IMR-90 (cell line): Measurements from ENCODE around the gene KRTAP4-2. TPM values are rescaled to one million over a fixed set of nuclear protein-coding genes. Genes with fewer than 3 reads are reported as not detected.

ENCODE experiments used
- ATAC-seq: fragments of 200-7000 bp; cut with Tn5 transposase; 2 replicates; pipeline ENCODE4 v1.9.1; 2020; ENCODE audit warnings: low read depth, mild to moderate bottlenecking, moderate library complexity
- BruUV-seq: library from RNA; stranded (reverse); fragments of 400-500 nt; replicated peaks from 2 replicates; lab custom pipeline; 2021; lab: Mats Ljungman, UMichigan
- CTCF ChIA-PET: fragments of 300-600 bp; formaldehyde crosslinking; extraction: SDS; loops from one replicate; lab custom pipeline; 2021; ENCODE audit warnings: antibody characterized with exemption; lab: Yijun Ruan, JAX
- POLR2A ChIA-PET: fragments of 300-600 bp; sonication (Branson Sonifier 250); formaldehyde crosslinking; loops from one replicate; lab custom pipeline; 2022; ENCODE audit warnings: antibody characterized with exemption; ENCODE audit not compliant: unreplicated experiment; lab: Charles Lee
- DNase-seq: peaks from one replicate; pipeline ENCODE4 v3.0.0; 2013
- H2AFZ ChIP-seq: replicated peaks from 2 replicates; pipeline ENCODE3; 2013; ENCODE audit warnings: low read length, mild to moderate bottlenecking; ENCODE audit not compliant: poor library complexity
- H2AK5ac ChIP-seq: 2 replicates; pipeline ENCODE4 v1.6.1; 2013; ENCODE audit warnings: low read depth, low read length, inconsistent platforms
- H2AK9ac ChIP-seq: replicated peaks from 2 replicates; pipeline ENCODE3; 2013; ENCODE audit warnings: mild to moderate bottlenecking, low read depth, low read length, moderate library complexity; ENCODE audit not compliant: poor library complexity
- H2BK120ac ChIP-seq: 2 replicates; pipeline ENCODE4 v1.6.1; 2013; ENCODE audit warnings: low read depth, low read length, inconsistent platforms
- H2BK15ac ChIP-seq: 3 replicates; pipeline ENCODE4 v1.6.1; 2013; ENCODE audit warnings: low read depth, low read length, inconsistent platforms
- H2BK20ac ChIP-seq: 2 replicates; pipeline ENCODE4 v1.6.1; 2013; ENCODE audit warnings: low read depth, mild to moderate bottlenecking, inconsistent platforms, low read length, moderate library complexity
- H2BK5ac ChIP-seq: 2 replicates; pipeline ENCODE4 v1.6.1; 2013; ENCODE audit warnings: mild to moderate bottlenecking, low read depth, low read length, inconsistent platforms; ENCODE audit not compliant: poor library complexity, severe bottlenecking
- H3K14ac ChIP-seq: replicated peaks from 2 replicates; pipeline ENCODE4 v1.6.1; 2013; ENCODE audit warnings: low read depth, low read length, inconsistent platforms
- H3K18ac ChIP-seq: 2 replicates; pipeline ENCODE4 v1.6.1; 2013; ENCODE audit warnings: low read depth, low read length, control low read depth
- H3K23ac ChIP-seq: 2 replicates; pipeline ENCODE4 v1.6.1; 2013; ENCODE audit warnings: low read depth, low read length, inconsistent platforms
- H3K27ac ChIP-seq: 2 replicates; pipeline ENCODE4 v1.5.1; 2013; ENCODE audit warnings: mild to moderate bottlenecking, control low read depth, low read length; ENCODE audit not compliant: insufficient read depth
- H3K27me3 ChIP-seq: 2 replicates; pipeline ENCODE4 v1.6.1; 2013; ENCODE audit warnings: low read length; ENCODE audit not compliant: control insufficient read depth, insufficient read depth
- H3K36me3 ChIP-seq: 2 replicates; pipeline ENCODE4 v1.6.1; 2013; ENCODE audit warnings: low read length, mixed read lengths; ENCODE audit not compliant: control insufficient read depth, insufficient read depth
- H3K4ac ChIP-seq: 2 replicates; pipeline ENCODE4 v1.6.1; 2013; ENCODE audit warnings: low read depth, low read length, inconsistent platforms
- H3K4me1 ChIP-seq: 2 replicates; pipeline ENCODE4 v1.6.1; 2013; ENCODE audit warnings: low read length, mixed read lengths; ENCODE audit not compliant: control insufficient read depth, insufficient read depth
- H3K4me2 ChIP-seq: 2 replicates; pipeline ENCODE4 v1.6.1; 2013; ENCODE audit warnings: low read depth, mild to moderate bottlenecking, control low read depth, low read length, moderate library complexity
- H3K4me3 ChIP-seq: 2 replicates; pipeline ENCODE4 v1.5.1; 2013; ENCODE audit warnings: low read depth, mild to moderate bottlenecking, control low read depth, low read length, moderate library complexity; ENCODE audit not compliant: insufficient read depth
- H3K56ac ChIP-seq: 2 replicates; pipeline ENCODE4 v1.6.1; 2013; ENCODE audit warnings: low read length, inconsistent platforms; ENCODE audit not compliant: insufficient read depth; ENCODE audit errors: extremely low read depth
- H3K79me1 ChIP-seq, 2 experiments: 2 replicates each; pipeline ENCODE4 v1.6.1; 2013; ENCODE audit warnings: low read length in 2 of 2, inconsistent platforms in 1 of 2, low read depth in 1 of 2
- H3K9ac ChIP-seq: 2 replicates; pipeline ENCODE4 v1.6.1; 2013; ENCODE audit warnings: low read depth, low read length, control low read depth
- H3K9me1 ChIP-seq: 2 replicates; pipeline ENCODE4 v1.6.1; 2013; ENCODE audit warnings: low read length, inconsistent platforms; ENCODE audit not compliant: insufficient read depth
- H3K9me3 ChIP-seq: 2 replicates; pipeline ENCODE4 v1.6.1; 2013; ENCODE audit warnings: low read length; ENCODE audit not compliant: control insufficient read depth, insufficient read depth
- H4K20me1 ChIP-seq: 2 replicates; pipeline ENCODE4 v1.6.1; 2013; ENCODE audit warnings: low read length, inconsistent platforms; ENCODE audit not compliant: insufficient read depth
- H4K5ac ChIP-seq: 2 replicates; pipeline ENCODE4 v1.6.1; 2013; ENCODE audit warnings: mild to moderate bottlenecking, low read depth, low read length, control low read depth
- H4K8ac ChIP-seq, 2 experiments: 2 replicates each; pipeline ENCODE4 v1.6.1; 2013; ENCODE audit warnings: low read depth in 2 of 2, low read length in 2 of 2, control low read depth in 1 of 2, inconsistent platforms in 1 of 2
- H4K91ac ChIP-seq: 2 replicates; pipeline ENCODE4 v1.6.1; 2013; ENCODE audit warnings: low read depth, low read length, inconsistent platforms; ENCODE audit not compliant: insufficient read depth
- CTCF ChIP-seq: conservative IDR thresholded peaks from 2 replicates; pipeline ENCODE4 v1.5.1; 2012; ENCODE audit warnings: mild to moderate bottlenecking, low read depth, low read length, improper control_type of control experiment
- ELK1 ChIP-seq: fragments of 150-350 bp; IDR thresholded peaks from 2 replicates; pipeline ENCODE4 v1.6.1; 2016; ENCODE audit warnings: low read depth, mild to moderate bottlenecking, low read length, moderate library complexity, borderline replicate concordance
- RAD21 ChIP-seq: IDR thresholded peaks from 2 replicates; pipeline ENCODE4 v1.6.1; 2012; ENCODE audit warnings: low read length, improper control_type of control experiment
- WGBS, 2 experiments: methylation state at CpG; one replicate each; pipeline versions ENCODE4 v1.1.5 to v1.1.7; 2013; ENCODE audit warnings: missing lambda C conversion rate in 2 of 2; ENCODE audit not compliant: insufficient read length in 1 of 2; ENCODE audit errors: extremely low coverage in 2 of 2; 5-methylcytosine and 5-hydroxymethylcytosine counted together
- dilution Hi-C: fragments of 300-500 bp; cut with HindIII; formaldehyde crosslinking; loops from one replicate; pipeline ENCODE4 v1.14.3; 2018; ENCODE audit warnings: low sequenced_read_pairs; ENCODE audit not compliant: unreplicated experiment
- in situ Hi-C: fragments of 300-500 bp; cut with MboI; formaldehyde crosslinking; loops from 3 replicates; pipeline ENCODE4 v1.14.3; 2019; ENCODE audit warnings: low sequenced_read_pairs, inconsistent platforms, mixed read lengths
- intact Hi-C: fragments of 100-400 bp; cut with micrococcal nuclease; formaldehyde crosslinking; loops from 2 replicates; pipeline ENCODE4 v1.10.0; 2022
- polyA plus RNA-seq, 3 experiments: library from polyadenylated mRNA; depleted of rRNA; stranded (reverse); fragments of >200 nt; gene quantifications; 2 replicates each; pipeline ENCODE4 v1.2.3, GENCODE V29; 2012; ENCODE audit warnings: low replicate concordance in 1 of 3
- total RNA-seq: library from RNA; depleted of rRNA; stranded (reverse); fragments of >200 nt; gene quantifications from 2 replicates; pipeline ENCODE4 v1.2.3, GENCODE V29; 2012

KRTAP4-2 gene
- total and polyA plus RNA-seq, 2 of the 4 experiments (the other 2 are of a cell fraction): not detected

- no peak overlapping the region for H2AK9ac ChIP-seq
- H4K5ac ChIP-seq: peak overlapping the region; percentile 97
- peak overlapping the region; percentile 98 for H2BK20ac ChIP-seq
- H3K18ac ChIP-seq: peak overlapping the region; percentile 99; the same call in 1 of the 2 replicates
- H2AFZ ChIP-seq: peak overlapping the region; percentile 79
- H3K4me2 ChIP-seq: peak overlapping the region; percentile 80; the same call in 1 of the 2 replicates
- no peaks in the 10 kb centered on the region for H3K9me3 ChIP-seq
- H3K4me3 ChIP-seq: no peak overlapping the region
- in situ Hi-C loops: no loop called here
- ChIA-PET POLR2A (no interaction called here), CTCF (no interaction called here)
- intact Hi-C loops: no loop called here
- H2BK5ac ChIP-seq: peak overlapping the region; percentile 99
- peak overlapping the region; percentile 96 for H4K91ac ChIP-seq
- H3K27ac ChIP-seq: peak overlapping the region; percentile 99
- DNase-seq (peak; percentile 71), ATAC-seq (peak; percentile 77)
- no peaks in the 10 kb centered on the region for H3K36me3 ChIP-seq
- H4K20me1 ChIP-seq: no peaks in the 10 kb centered on the region
- no peak for TF ChIP-seq RAD21
- no peak for TF ChIP-seq CTCF
- no peak for TF ChIP-seq ELK1
- peak overlapping the region; percentile 96 for H3K4ac ChIP-seq
- peaks cover 4% of the 10 kb centered on the region for H3K4me1 ChIP-seq
- peak overlapping the region; percentile 79; the same call in 1 of the 2 replicates for H2AK5ac ChIP-seq
- no peaks in the 10 kb centered on the region for H3K79me1 ChIP-seq
- H4K8ac ChIP-seq: peak overlapping the region; percentile 57 to 98
- H3K14ac ChIP-seq: peak overlapping the region; percentile 92
- H2BK15ac ChIP-seq: peak overlapping the region; percentile 97
- peak overlapping the region; percentile 98 for H2BK120ac ChIP-seq
- dilution Hi-C loops: no loop called here
- no CpG with 5 or more reads among the region's 2 CpGs for WGBS, 2 experiments
- peak overlapping the region; percentile 95; the same call in 1 of the 2 replicates for H3K23ac ChIP-seq
- peak overlapping the region; percentile 33; the same call in 1 of the 2 replicates for H3K9ac ChIP-seq
- no peaks in the 10 kb centered on the region for H3K9me1 ChIP-seq
- H3K56ac ChIP-seq: peak overlapping the region; percentile 95
- no TSS peak for BruUV-seq
- no peaks in the 10 kb centered on the region for H3K27me3 ChIP-seq
Observed at GRCh38 chr17:41133880-41134735, 43.9 kb downstream of the KRTAP4-2 start.
